ENCODE results near the gene TPSAB1.

The TPSAB1 gene

DNA sequence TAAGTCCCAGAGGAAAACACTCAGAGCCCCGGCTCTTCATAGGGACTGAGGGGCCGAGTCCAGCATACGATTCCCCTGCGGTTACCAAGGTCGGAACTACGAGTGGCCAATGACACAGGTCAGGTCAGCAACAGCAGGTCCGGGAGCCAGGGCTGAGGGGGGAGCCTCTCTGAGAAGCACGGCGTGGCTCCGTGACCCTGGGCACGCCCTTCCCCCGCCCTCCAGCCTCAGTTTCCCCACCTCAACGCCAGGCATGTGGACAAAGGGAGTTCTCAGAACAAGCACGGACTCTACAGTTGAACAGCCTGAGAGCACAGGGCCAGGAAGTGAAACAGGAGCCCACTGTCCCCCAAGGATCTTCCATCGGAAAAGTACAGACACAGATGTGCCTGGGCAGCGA is 41.0 kb downstream of the TPSAB1 start:
- TF ChIP-seq, protein P1, sequence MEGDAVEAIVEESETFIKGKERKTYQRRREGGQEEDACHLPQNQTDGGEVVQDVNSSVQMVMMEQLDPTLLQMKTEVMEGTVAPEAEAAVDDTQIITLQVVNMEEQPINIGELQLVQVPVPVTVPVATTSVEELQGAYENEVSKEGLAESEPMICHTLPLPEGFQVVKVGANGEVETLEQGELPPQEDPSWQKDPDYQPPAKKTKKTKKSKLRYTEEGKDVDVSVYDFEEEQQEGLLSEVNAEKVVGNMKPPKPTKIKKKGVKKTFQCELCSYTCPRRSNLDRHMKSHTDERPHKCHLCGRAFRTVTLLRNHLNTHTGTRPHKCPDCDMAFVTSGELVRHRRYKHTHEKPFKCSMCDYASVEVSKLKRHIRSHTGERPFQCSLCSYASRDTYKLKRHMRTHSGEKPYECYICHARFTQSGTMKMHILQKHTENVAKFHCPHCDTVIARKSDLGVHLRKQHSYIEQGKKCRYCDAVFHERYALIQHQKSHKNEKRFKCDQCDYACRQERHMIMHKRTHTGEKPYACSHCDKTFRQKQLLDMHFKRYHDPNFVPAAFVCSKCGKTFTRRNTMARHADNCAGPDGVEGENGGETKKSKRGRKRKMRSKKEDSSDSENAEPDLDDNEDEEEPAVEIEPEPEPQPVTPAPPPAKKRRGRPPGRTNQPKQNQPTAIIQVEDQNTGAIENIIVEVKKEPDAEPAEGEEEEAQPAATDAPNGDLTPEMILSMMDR (IDR thresholded peaks at IDR 0.05; ENCODE audit: extremely low read depth, missing control alignments), result no peak

DNA sequence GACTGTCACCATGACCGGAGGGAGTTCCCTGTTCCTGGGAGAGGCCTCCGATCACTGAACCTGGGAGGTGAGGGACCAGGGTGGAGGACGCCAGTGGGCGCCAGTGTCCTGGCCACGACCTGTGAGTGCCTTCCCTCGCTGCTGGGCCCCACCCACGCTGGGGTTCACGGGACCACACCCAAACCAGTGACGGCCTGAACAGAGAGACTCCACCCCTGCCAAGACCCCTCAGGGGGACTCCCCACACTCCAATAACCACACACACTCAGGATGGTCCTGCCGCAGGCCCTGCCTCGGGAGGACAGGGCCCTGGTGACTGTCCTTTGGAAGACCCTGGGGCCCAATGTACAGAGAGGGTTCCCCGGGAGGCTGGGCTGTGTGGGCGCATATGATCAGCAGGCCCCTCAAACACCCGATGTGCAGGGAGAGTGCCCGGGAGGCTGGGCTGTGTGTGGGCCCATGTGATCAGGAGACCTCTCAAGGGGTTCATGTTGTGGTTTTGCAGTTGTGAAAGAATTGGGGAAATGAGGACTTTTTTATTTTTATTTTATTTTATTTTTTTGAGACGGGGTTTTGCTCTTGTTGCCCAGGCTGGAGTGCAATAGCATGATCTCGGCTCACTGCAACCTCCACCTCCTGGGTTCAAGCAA is 41.9 kb downstream of the TPSAB1 start:
- TF ChIP-seq, protein P1 (IDR thresholded peaks at IDR 0.05; ENCODE audit: extremely low read depth, missing control alignments), result no peak
- DNase-seq (ENCODE audit: low spot score), result no peak

More for the DNA sequence above, 41.0 kb downstream of the TPSAB1 start:
- DNase-seq (ENCODE audit: low spot score), result no peak

DNA sequence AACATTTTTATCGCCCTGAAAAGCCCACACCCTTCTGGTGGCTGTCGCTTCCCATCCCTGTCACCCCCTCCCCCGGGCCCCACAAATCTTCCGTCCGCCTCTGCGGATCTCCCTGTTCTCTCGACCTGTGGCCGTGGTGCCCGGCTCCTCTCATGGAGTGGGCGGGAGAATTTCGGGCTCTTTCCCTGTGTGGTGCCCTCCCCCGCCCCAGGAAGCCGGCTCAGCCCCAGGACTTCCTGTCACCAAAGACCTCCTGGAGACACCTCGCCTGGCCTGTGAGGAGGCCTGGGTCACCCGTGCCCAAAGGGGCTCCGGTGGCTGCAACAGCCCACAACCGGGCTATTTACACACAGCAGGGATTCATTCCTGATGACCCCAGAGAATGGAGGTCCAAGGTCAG is 42.8 kb downstream of the TPSAB1 start:
- DNase-seq (ENCODE audit: low spot score), result no peak
- TF ChIP-seq, protein P1 (IDR thresholded peaks at IDR 0.05; ENCODE audit: extremely low read depth, missing control alignments), result no peak

DNA sequence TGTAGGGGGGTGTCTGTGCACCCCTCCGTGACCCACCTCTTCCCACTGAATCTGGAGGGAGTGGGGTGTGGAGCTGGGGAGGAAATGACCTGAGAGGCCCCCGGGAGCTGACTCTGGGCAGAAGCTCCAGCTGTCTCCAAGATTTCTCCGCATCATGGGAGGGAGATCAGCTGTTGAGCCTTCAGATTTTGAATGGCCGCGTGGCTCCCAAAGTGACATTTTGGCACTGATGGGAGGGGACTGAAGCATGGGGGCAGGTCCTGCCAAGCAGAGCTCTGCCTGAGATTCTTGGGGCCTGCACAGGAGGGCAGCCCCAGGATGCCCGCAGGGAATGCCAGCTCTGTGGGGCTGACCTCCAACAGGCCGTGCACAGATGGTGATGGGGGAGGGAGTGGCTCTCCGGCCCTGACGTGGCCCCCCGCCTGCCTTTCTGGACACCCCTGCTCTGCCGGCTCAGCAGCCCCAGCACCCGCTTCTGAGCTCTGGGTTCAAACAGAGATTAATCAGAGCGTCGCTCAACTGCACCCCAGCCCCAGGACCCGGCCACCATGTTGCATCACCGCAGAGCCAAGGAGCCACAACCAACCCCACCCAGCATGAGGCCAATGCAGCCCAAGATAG is 43.6 kb downstream of the TPSAB1 start:
- no peak for DNase-seq (ENCODE audit: low spot score)
- TF ChIP-seq, protein P1 (IDR thresholded peaks at IDR 0.05; ENCODE audit: extremely low read depth, missing control alignments), result no peak

DNA sequence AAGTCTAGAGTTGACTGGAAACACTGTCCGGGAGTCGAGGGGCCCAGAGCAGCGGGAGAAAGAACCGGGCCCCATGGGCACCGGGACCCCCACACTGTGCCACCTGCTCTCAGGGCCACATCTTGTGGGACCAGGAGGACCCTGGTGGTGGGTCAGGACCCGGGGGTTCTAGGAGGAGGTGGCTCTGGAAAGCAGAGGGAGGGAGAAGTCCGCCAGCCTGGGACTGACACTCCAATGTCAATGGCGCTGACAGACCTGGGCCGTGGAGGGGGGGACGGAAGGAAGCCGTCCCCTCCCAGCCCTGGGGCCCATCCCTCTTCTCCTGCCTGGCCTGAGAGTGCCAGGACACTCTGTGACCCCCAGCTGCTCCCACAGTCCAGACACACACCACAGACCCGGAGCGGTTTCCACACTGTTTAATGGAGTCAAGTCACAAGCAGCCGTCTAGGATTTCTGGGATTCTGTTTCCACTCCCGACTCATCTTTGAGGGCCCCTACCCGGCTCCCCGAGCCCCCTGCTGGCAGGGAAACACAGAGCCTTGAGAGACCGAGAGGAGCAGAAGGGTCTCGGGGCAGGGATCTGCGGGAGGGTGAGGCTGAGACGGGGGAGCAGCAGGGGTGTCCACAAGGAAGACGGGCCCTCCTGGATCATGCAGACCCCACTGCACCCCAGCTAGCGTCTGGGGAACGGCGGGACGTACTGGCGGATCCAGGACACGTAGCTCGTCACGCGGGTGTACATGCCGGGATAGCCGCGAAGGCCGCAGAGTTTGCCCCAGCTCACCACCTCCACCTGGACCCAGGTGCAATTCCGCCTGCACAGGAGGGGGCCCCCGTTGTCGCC is 45.4 kb downstream of the TPSAB1 start:
- TF ChIP-seq, protein P1 (IDR thresholded peaks at IDR 0.05; ENCODE audit: extremely low read depth, missing control alignments), result no peak
- DNase-seq (ENCODE audit: low spot score), result no peak

DNA sequence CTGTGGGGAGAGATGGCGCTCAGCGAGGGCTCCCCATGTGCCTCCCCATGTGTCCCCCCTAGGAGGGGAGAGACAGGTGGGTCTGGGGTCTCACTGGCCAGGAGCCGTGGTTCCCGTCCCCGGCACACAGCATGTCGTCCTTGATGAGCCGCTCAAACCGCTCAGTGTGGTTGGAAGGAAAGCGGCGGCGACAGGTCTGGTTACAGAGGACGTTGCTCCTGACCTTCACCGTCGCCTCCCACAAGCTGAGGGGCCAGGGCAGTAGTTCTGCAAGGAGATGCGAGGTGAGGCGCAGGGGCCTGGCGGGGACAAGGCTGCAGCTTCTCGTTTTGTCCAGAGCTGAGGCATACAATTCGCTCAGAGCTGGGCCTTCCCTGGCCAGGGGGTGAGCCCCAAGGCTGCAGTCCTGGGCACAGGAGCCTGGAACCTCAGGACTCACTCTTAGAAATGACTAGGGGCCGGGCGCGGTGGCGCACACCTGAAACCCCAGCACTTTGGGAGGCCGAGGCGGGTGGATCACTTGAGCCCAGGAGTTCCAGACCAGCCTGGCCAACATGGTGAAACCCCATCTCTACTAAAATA is 46.1 kb downstream of the TPSAB1 start:
- DNase-seq (ENCODE audit: low spot score), result no peak
- TF ChIP-seq, protein P1 (IDR thresholded peaks at IDR 0.05; ENCODE audit: extremely low read depth, missing control alignments), result no peak

Data from GM20000 (cell line).